GM12891 (cell line): ENCODE data around the gene PEX14.

Source experiments
- DNase-seq: peaks from one replicate; pipeline ENCODE4 v3.0.0; 2011; ENCODE audit warnings: low spot score; ENCODE audit not compliant: insufficient read length
- FAIRE-seq: peaks from 2 replicates; lab custom pipeline; 2011; peaks lifted over from hg19 to GRCh38; lab: Jason Lieb, UNC
- PAX5 ChIP-seq: IDR thresholded peaks from 2 replicates; pipeline ENCODE4 v1.6.1; 2011; ENCODE audit warnings: low read length, moderate library complexity, mild to moderate bottlenecking; ENCODE audit not compliant: insufficient read depth, severe bottlenecking
- POLR2A ChIP-seq: IDR thresholded peaks from 2 replicates; pipeline ENCODE4 v1.6.1; 2011; ENCODE audit warnings: low read depth, low read length, control low read depth
- POLR2AphosphoS5 ChIP-seq: IDR thresholded peaks from 2 replicates; pipeline ENCODE4 v1.6.1; 2011; ENCODE audit warnings: low read depth, low read length, control low read depth
- POU2F2 ChIP-seq: IDR thresholded peaks from 2 replicates; pipeline ENCODE4 v1.6.1; 2011; ENCODE audit warnings: low read depth, mild to moderate bottlenecking, control low read depth, low read length, moderate library complexity
- SPI1 ChIP-seq: IDR thresholded peaks from 2 replicates; pipeline ENCODE4 v1.6.1; 2011; ENCODE audit warnings: low read depth, low read length, control low read depth
- TAF1 ChIP-seq: IDR thresholded peaks from 2 replicates; pipeline ENCODE4 v1.6.1; 2011; ENCODE audit warnings: low read depth, low read length, control low read depth

The PEX14 gene

DNA sequence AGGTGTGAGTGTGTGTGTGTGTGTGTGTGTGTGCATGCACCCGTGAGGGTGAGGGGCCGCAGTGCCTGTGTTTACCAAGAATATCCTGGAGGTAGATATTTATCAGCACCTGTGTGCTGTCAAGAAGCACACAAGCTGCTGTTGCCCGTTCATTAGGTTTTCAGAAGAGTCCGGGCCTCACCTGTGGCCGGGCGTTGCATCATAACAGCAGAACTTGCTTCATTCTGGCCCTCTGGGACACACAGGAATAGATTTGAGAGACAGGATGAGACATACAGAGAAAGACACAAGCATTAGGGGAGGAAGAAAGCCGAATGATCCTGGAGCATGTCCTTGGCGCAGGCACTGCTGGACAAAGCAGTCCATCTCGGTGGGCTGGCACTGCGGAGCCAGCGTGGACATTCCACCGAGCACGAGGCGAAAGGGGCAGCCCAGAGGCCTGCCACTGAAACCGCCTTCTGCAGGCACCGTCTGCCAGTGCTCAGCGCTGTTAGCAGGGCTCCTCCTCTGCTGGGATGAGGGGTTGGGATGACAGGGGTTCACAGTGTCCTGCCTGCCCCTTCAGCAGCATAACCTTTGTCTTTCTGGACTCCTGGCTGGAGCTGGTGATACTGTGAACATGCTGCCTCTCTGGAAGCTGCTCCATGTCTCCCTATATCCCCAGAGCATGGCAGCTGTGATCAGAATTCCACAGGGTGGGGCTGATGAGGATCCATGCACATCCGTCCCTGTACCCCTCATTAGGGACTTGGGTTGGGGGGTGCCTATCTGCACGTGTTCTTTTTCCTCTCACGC, 81.1 kb downstream of the PEX14 start:
- no peak for DNase-seq
- no peak for TF ChIP-seq POU2F2
- TF ChIP-seq PAX5 = no peak
- no peak for TF ChIP-seq POLR2AphosphoS5
- no peak for TF ChIP-seq TAF1
- TF ChIP-seq POLR2A = no peak
- no peak for TF ChIP-seq SPI1
- FAIRE-seq = no peak

DNA sequence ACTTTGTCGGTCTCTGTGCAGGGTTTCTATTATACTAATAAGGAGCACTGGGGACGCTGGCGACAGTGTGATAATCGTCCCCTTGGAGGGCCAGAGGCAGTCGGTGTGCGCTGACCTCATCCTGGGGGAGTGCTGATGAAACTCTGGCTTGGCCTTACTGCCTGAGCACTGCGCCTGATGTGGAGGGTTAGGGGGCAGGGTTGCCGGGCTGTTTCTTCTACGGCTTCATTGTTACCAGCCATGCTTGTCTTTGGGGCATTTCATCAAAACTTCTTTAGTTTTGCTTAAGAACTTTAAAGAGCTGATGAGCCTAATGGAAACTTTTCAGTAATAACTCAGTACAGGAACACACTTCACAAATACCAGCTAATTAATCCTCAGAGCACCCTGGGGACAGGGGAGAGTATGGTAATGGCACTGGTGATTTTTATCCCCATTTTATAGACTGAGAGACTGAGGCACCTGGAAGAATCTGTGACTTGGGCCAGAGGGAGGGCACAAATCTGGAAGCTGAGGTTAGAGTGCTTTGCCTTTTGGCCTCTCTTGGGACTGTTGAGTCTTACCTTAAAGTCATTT, 81.8 kb downstream of the PEX14 start:
- FAIRE-seq (no peak), DNase-seq (no peak)
- TF ChIP-seq SPI1 (no peak), POLR2A (no peak), POU2F2 (no peak), TAF1 (no peak), PAX5 (no peak), POLR2AphosphoS5 (no peak)

DNA sequence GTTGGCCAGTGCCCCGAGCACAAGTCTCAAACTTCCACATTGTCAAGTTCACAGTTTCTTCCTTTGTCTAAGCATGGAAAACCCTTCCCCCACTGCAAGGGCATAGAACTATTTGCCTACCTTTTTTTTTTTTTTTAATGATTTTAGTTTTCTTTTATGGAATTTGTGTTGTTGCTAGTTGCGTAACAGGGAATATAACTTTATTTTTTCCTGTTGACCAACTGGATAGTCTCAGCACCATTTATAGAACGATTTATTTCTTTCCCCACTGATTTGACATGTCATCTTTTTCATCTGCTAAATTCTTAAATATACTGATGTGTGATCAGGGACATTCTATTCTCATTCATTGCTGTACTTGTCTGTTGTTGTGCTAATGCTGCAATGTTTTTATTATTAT, 83.0 kb downstream of the PEX14 start:
- FAIRE-seq = no peak
- TF ChIP-seq PAX5 (no peak), POLR2AphosphoS5 (no peak), SPI1 (no peak), POLR2A (no peak), POU2F2 (no peak), TAF1 (no peak)

DNA sequence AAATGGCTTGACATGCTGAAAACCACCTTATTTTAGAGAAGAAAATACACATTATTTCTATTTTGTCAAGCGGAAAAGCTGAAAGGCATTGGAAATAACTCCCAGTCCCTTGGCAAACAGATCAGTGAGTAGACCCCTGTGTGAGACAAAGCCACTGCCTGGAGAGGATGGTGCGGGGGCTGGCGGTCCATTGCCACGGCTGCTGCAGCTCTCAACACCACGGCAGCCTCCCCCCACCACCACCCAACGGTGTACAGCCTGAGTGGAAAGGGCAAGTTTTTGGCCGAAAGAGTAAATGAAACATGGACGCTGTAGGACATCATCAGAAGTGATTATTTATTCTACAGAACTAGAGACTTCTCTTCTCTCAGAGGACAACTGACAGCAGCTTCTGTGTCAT, 84.6 kb downstream of the PEX14 start:
- DNase-seq (no peak), FAIRE-seq (no peak)
- TF ChIP-seq POLR2A = no peak
- no peak for TF ChIP-seq PAX5
- no peak for TF ChIP-seq POLR2AphosphoS5
- TF ChIP-seq TAF1 = no peak
- TF ChIP-seq POU2F2 = no peak

More for the DNA sequence above, 83.0 kb downstream of the PEX14 start:
- DNase-seq = no peak

DNA sequence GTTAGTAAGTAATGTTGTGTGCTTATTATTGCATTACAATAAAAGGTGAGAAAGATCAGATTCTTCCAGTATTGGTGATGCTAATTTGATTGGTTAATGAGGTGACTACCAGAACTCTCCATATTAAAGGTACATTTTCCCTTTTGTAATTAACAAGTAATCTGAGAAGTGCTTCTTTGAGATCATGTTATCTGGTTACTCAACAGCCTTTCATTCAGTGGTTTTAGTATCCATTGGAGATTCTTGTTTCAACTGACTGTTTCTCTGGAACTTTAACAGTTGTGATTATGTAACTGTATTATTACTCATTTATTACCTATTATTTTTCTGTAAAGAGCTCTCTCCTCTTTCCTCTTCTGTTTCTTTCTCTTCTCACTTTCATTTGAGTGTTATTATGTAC, 86.7 kb downstream of the PEX14 start:
- no peak for TF ChIP-seq PAX5
- no peak for TF ChIP-seq TAF1
- no peak for TF ChIP-seq SPI1
- no peak for TF ChIP-seq POU2F2
- TF ChIP-seq POLR2A = no peak
- no peak for TF ChIP-seq POLR2AphosphoS5
- no peak for DNase-seq
- FAIRE-seq = no peak

DNA sequence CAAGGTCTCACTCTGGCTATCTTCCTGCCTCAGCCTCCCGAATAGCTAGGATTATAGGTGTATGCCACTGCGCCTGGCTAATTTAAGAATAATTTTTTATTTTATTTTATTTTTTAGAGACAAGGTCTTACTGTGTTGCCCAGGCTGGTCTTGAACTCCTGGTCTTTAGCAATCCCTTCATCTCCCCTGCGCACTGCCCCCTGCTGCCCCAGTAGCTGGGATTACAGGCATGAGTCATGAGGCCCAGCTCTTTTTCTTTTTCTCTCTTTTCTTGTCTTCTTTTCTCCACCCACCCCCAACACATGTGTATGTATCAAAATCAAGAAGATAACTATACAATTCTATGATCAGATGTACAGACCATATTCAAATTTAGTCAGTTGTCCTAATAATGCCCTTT, 87.2 kb downstream of the PEX14 start:
- TF ChIP-seq TAF1 (no peak), POLR2A (no peak), PAX5 (no peak), SPI1 (no peak), POU2F2 (no peak), POLR2AphosphoS5 (no peak)
- FAIRE-seq (no peak), DNase-seq (no peak)

DNA sequence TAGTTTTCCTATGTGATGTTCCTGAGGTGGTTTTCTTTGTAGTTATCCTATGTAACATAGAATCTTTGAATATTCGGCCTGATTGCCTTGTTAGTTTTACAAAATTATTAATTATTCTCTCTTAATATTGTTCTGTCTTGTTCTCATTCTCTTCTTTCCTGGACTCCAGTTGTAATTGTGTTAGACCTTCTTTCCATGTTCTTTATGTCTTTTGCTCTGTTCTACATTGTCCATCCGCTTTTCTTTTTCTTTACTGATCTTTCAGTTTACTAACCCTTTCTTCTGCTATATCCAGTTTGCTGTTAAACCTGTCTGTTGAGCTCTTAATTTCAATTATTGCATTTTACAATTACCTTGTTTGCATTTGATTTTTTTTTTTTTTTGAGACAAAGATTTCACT, 89.3 kb downstream of the PEX14 start:
- DNase-seq = no peak
- TF ChIP-seq POLR2AphosphoS5 = no peak
- no peak for FAIRE-seq

DNA sequence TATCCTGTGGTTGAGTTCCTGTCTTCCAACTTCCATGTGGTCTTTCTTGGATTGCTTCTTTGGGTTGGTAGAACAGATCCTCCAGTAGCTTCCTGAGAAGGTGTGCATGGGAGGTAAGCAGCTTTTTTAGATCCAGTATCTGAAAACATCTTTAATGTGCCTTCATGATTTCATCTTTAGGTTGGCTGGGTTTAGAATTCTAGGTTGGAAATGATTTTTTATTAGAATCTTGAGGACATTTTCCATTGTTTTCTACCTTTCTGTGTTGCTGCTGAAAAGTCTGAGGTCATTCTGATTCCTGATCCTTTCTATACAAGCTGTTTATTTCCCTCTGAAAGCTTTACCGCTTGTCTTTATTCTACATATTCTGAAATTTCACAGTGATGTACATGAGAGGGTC, 94.8 kb downstream of the PEX14 start:
- no peak for FAIRE-seq
- no peak for TF ChIP-seq POU2F2
- TF ChIP-seq SPI1 = no peak
- TF ChIP-seq POLR2AphosphoS5 = no peak
- no peak for TF ChIP-seq TAF1
- no peak for TF ChIP-seq PAX5
- TF ChIP-seq POLR2A = no peak
- DNase-seq = no peak

DNA sequence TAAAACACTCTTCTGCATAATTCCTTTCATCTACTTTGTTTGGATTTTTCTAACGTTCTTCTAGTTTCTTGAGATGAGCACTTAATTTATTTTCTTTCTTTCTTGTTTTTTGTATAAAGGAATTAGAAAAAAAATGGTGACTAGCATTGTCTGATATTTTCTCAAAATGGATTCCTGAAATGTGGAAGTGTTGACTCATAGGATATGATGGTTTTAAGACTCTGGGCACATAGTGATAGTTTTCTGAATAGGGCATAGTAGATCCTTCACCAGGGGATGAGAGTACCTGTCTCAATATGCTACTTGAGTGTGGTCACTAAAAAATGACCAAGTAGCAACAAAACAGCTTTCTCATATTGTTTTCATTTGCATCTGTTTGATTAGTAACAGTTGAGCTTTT, 100.9 kb downstream of the PEX14 start:
- TF ChIP-seq POLR2AphosphoS5 = no peak
- TF ChIP-seq SPI1 = no peak
- TF ChIP-seq POU2F2 = no peak
- TF ChIP-seq POLR2A = no peak
- TF ChIP-seq PAX5 = no peak
- TF ChIP-seq TAF1 = no peak
- no peak for FAIRE-seq
- no peak for DNase-seq

DNA sequence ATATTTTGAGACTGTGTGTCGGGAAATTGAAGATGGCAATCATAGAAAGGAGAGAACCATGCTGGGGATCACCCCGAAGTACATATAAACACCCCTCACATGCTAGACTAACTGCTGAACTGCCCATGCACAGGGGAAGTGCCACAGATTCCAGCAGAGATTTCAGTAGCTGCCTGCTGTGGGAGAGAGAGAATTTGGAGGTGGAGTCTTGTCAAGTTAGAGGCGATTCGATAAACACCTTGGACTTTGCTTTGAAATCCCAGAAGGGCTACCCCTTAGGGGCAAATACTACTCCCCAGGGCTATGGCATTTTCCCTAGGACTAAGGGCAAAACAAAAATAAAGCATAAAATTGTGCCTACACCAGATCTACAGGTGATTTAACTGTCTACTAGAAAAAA, 103.3 kb downstream of the PEX14 start:
- DNase-seq (no peak), FAIRE-seq (no peak)
- no peak for TF ChIP-seq POU2F2
- no peak for TF ChIP-seq POLR2AphosphoS5
- no peak for TF ChIP-seq TAF1
- TF ChIP-seq POLR2A = no peak
- no peak for TF ChIP-seq SPI1
- TF ChIP-seq PAX5 = no peak
